ENCODE measurements around the gene AP3M1.

Gene AP3M1

GRCh38 chr10:74081941-74082718, 68.5 kb downstream of the AP3M1 start:
- H3K4me3 ChIP-seq (ENCODE audit: low read depth, low read length), result no peak overlapping the region

GRCh38 chr10:74081192-74081803, 69.3 kb downstream of the AP3M1 start:
- DNase-seq (ENCODE audit: low read depth), result no peak
- TF ChIP-seq, protein P1, sequence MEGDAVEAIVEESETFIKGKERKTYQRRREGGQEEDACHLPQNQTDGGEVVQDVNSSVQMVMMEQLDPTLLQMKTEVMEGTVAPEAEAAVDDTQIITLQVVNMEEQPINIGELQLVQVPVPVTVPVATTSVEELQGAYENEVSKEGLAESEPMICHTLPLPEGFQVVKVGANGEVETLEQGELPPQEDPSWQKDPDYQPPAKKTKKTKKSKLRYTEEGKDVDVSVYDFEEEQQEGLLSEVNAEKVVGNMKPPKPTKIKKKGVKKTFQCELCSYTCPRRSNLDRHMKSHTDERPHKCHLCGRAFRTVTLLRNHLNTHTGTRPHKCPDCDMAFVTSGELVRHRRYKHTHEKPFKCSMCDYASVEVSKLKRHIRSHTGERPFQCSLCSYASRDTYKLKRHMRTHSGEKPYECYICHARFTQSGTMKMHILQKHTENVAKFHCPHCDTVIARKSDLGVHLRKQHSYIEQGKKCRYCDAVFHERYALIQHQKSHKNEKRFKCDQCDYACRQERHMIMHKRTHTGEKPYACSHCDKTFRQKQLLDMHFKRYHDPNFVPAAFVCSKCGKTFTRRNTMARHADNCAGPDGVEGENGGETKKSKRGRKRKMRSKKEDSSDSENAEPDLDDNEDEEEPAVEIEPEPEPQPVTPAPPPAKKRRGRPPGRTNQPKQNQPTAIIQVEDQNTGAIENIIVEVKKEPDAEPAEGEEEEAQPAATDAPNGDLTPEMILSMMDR (IDR thresholded peaks at IDR 0.05; ENCODE audit: low read depth, low read length, missing control alignments), result peak; percentile 75

More at GRCh38 chr10:74081941-74082718, 68.5 kb downstream of the AP3M1 start:
- TF ChIP-seq, protein P1 (IDR thresholded peaks at IDR 0.05; ENCODE audit: low read depth, low read length, missing control alignments), result no peak
- DNase-seq (ENCODE audit: low read depth), result no peak

GRCh38 chr10:74079936-74080590, 70.6 kb downstream of the AP3M1 start:
- H3K4me3 ChIP-seq (ENCODE audit: low read depth, low read length), result no peak overlapping the region
- TF ChIP-seq, protein P1 (IDR thresholded peaks at IDR 0.05; ENCODE audit: low read depth, low read length, missing control alignments), result no peak
- DNase-seq (ENCODE audit: low read depth), result no peak

More at GRCh38 chr10:74081192-74081803, 69.3 kb downstream of the AP3M1 start:
- H3K4me3 ChIP-seq (ENCODE audit: low read depth, low read length), result no peak overlapping the region

- no peak overlapping the region for H3K4me3 ChIP-seq (ENCODE audit: low read depth, low read length)
- TF ChIP-seq, protein P1 (IDR thresholded peaks at IDR 0.05; ENCODE audit: low read depth, low read length, missing control alignments), result no peak
- no peak for DNase-seq (ENCODE audit: low read depth)
Observed at GRCh38 chr10:74079028-74079935, 71.3 kb downstream of the AP3M1 start.

- no peak overlapping the region for H3K4me3 ChIP-seq (ENCODE audit: low read depth, low read length)
- TF ChIP-seq, protein P1 (IDR thresholded peaks at IDR 0.05; ENCODE audit: low read depth, low read length, missing control alignments), result no peak
- DNase-seq (ENCODE audit: low read depth), result no peak
Observed at GRCh38 chr10:74078037-74078436, 72.6 kb downstream of the AP3M1 start.

- H3K4me3 ChIP-seq (ENCODE audit: low read depth, low read length), result no peak overlapping the region
- no peak for DNase-seq (ENCODE audit: low read depth)
- TF ChIP-seq, protein P1 (IDR thresholded peaks at IDR 0.05; ENCODE audit: low read depth, low read length, missing control alignments), result no peak
Observed at GRCh38 chr10:74077416-74077815, 73.2 kb downstream of the AP3M1 start.

Data from GM12864 (cell line).